HUDEP-2 (cell line): ENCODE measurements around the gene ZDHHC24.
A peak's percentile ranks its signal among the peaks of the same experiment; 100 is the strongest.
"Not testable (repeated sequence)": the region's sequence is repeated elsewhere in the genome, so short reads cannot be mapped to it uniquely, and the experiment has no call there.

ENCODE experiments used
- DNase-seq, 76 experiments: peaks; one replicate each; lab custom pipeline; 2025; ENCODE audit not compliant: unreplicated experiment in 76 of 76; lab: John Stamatoyannopoulos, UW

The ZDHHC24 gene

GRCh38 chr11:66546966-66547661 lies 1.3 kb upstream of the ZDHHC24 start:
- DNase-seq, result no peak

GRCh38 chr11:66546368-66546965 lies 619 bp upstream of the ZDHHC24 start, which contains the start of gene ACTN3:
Gene ACTN3, plus strand, starts transcription at chr11:66546903. Its CDS starts 35 bp downstream, at chr11:66546938.
- DNase-seq, result peak in 1 of 76 experiments; percentile 77

- not testable (repeated sequence) for DNase-seq
These were observed 896 bp downstream of the ZDHHC24 start for GRCh38 chr11:66544952-66545351.

GRCh38 chr11:66543263-66544107 lies 2.4 kb downstream of the ZDHHC24 start:
- DNase-seq, result peak in 1 of 76 experiments; percentile 17

- DNase-seq, result no peak
These were observed 3.5 kb downstream of the ZDHHC24 start for GRCh38 chr11:66542362-66542761.

GRCh38 chr11:66541892-66542291 lies 4.0 kb downstream of the ZDHHC24 start:
- DNase-seq, result no peak

GRCh38 chr11:66540598-66540997 lies 5.2 kb downstream of the ZDHHC24 start:
- not testable (repeated sequence) for DNase-seq

- DNase-seq, result no peak
These were observed 6.0 kb downstream of the ZDHHC24 start for GRCh38 chr11:66539870-66540213.

GRCh38 chr11:66539170-66539869 lies 6.5 kb downstream of the ZDHHC24 start:
- no peak for DNase-seq

GRCh38 chr11:66532784-66533183 lies 13.1 kb downstream of the ZDHHC24 start:
- DNase-seq, result no peak

- no peak for DNase-seq
These were observed 14.0 kb downstream of the ZDHHC24 start for GRCh38 chr11:66531841-66532240.

- no peak for DNase-seq
These were observed 14.7 kb downstream of the ZDHHC24 start for GRCh38 chr11:66530927-66531709.

- DNase-seq, result no peak
These were observed 16.2 kb downstream of the ZDHHC24 start for GRCh38 chr11:66529655-66530054.

GRCh38 chr11:66529069-66529468 lies 16.8 kb downstream of the ZDHHC24 start:
- DNase-seq, result no peak

- no peak for DNase-seq
These were observed 21.4 kb downstream of the ZDHHC24 start for GRCh38 chr11:66524304-66525040.

- DNase-seq, result no peak
These were observed 22.2 kb downstream of the ZDHHC24 start for GRCh38 chr11:66523611-66524010.

- no peak for DNase-seq
These were observed 34.9 kb downstream of the ZDHHC24 start for GRCh38 chr11:66510990-66511339.

- peak in 72 of 76 experiments; percentile 5 to 82 (median 61) for DNase-seq
These were observed 35.4 kb downstream of the ZDHHC24 start, which contains the start of gene BBS1 for GRCh38 chr11:66510271-66510989. Gene BBS1, plus strand, starts transcription at chr11:66510635. Its CDS starts 25 bp downstream, at chr11:66510660.

- DNase-seq, result no peak
These were observed 36.7 kb downstream of the ZDHHC24 start for GRCh38 chr11:66509131-66509561.
